ENCODE data around the gene BDKRB2. TPM values are rescaled to one million over a fixed set of nuclear protein-coding genes. Genes with fewer than 3 reads are reported as not detected.

The BDKRB2 gene
- total RNA-seq, 1 donor from 2014 or later = 3.8 TPM

GRCh38 chr14:96267916-96268315 is 63.3 kb downstream of the BDKRB2 start:
- Mint-ChIP-seq H3K4me1 (ENCODE audit: low read depth, unreplicated experiment) (peaks cover 2% of the 10 kb centered on the region), H3K9me3 (ENCODE audit: unreplicated experiment) (peaks cover 6% of the 10 kb centered on the region), H3K27me3 (ENCODE audit: unreplicated experiment) (peaks cover 10% of the 10 kb centered on the region), H3K36me3 (ENCODE audit: unreplicated experiment) (peaks cover 6% of the 10 kb centered on the region), H3K4me3 (ENCODE audit: unreplicated experiment) (no peak overlapping the region), H3K27ac (ENCODE audit: unreplicated experiment) (no peak overlapping the region)
- no peak for DNase-seq
- TF ChIP-seq CTCF (IDR thresholded peaks at IDR 0.05; ENCODE audit: partially characterized antibody, unreplicated experiment) = no peak

GRCh38 chr14:96268431-96269358 is 64.1 kb downstream of the BDKRB2 start:
- no peak overlapping the region for H3K27ac Mint-ChIP-seq (ENCODE audit: unreplicated experiment)
- no peak for DNase-seq

DNA sequence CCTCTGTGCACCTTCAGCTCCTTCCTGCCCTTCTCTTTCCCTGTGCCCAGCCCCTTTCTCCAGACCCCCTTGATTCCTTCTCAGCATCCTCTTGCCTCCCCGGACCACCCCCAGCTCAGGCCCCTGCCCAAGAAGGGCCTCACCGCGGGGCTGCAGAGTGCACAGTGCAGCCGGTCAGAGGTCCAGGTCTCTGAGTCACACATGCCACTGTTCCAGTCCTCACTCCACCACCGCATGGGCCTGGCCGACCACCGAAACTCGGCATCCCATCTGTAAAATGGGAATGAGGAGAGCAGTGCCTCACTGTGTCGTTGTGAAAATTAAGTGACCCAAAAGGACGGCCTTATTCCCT is 64.7 kb downstream of the BDKRB2 start:
- no peak for TF ChIP-seq CTCF (IDR thresholded peaks at IDR 0.05; ENCODE audit: partially characterized antibody, unreplicated experiment)
- no peak for DNase-seq

More at GRCh38 chr14:96268431-96269358, 64.1 kb downstream of the BDKRB2 start:
- H3K36me3 Mint-ChIP-seq (ENCODE audit: unreplicated experiment) = peaks cover 12% of the 10 kb centered on the region
- H3K9me3 Mint-ChIP-seq (ENCODE audit: unreplicated experiment) = peaks cover 6% of the 10 kb centered on the region
- H3K27me3 Mint-ChIP-seq (ENCODE audit: unreplicated experiment) = peaks cover 10% of the 10 kb centered on the region
- no peak for TF ChIP-seq CTCF (IDR thresholded peaks at IDR 0.05; ENCODE audit: partially characterized antibody, unreplicated experiment)
- peaks cover 2% of the 10 kb centered on the region for H3K4me1 Mint-ChIP-seq (ENCODE audit: low read depth, unreplicated experiment)
- H3K4me3 Mint-ChIP-seq (ENCODE audit: unreplicated experiment) = no peak overlapping the region

DNA sequence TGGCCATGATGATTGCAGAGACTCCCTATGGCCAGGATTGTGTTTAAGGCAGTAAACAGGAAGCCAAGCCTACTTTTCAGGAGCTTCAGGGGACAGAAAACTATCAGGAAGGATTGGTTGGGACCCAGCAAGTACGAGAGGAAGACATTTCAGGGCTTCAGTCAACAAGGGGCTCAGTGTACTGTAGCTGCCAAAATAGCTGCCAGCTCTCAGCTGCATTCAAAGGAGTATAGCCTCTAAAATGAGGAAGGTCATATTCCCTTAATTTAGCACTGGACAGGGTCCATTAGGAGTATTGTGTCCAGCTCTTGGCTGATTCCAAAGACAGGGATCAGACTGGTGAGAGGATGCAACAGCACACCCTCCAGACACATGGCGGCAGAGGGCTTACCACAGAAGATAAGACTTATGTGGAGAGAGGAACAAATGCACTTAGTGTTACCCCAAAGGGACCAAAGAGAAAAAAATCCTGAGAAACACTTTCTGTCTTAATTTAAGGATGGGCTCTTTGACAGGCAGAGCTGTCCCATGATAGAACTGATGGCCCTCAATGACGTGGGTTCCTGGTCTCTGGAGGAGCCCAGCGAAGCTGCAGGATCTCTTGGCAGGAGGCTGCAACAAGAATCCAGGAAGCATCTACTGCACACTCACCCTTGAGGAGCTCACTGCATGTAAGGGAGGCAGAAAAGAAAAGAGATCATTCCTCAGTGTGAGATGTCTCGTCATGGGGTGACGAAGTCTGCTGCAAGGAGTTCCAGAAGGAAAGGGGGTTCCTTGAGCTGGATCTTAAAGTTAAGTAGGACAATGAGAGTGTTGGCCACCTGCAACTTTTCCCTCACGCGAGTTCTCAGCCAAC is 66.2 kb downstream of the BDKRB2 start:
- peaks cover 6% of the 10 kb centered on the region for H3K27me3 Mint-ChIP-seq (ENCODE audit: unreplicated experiment)
- DNase-seq = no peak

More for the DNA sequence above, 64.7 kb downstream of the BDKRB2 start:
- H3K4me1 Mint-ChIP-seq (ENCODE audit: low read depth, unreplicated experiment) = no peaks in the 10 kb centered on the region
- no peak overlapping the region for H3K27ac Mint-ChIP-seq (ENCODE audit: unreplicated experiment)
- H3K9me3 Mint-ChIP-seq (ENCODE audit: unreplicated experiment) = peaks cover 4% of the 10 kb centered on the region
- H3K36me3 Mint-ChIP-seq (ENCODE audit: unreplicated experiment) = peaks cover 12% of the 10 kb centered on the region
- no peak overlapping the region for H3K4me3 Mint-ChIP-seq (ENCODE audit: unreplicated experiment)
- H3K27me3 Mint-ChIP-seq (ENCODE audit: unreplicated experiment) = peaks cover 10% of the 10 kb centered on the region

More for the DNA sequence above, 66.2 kb downstream of the BDKRB2 start:
- no peak for TF ChIP-seq CTCF (IDR thresholded peaks at IDR 0.05; ENCODE audit: partially characterized antibody, unreplicated experiment)
- peaks cover 12% of the 10 kb centered on the region for H3K36me3 Mint-ChIP-seq (ENCODE audit: unreplicated experiment)
- H3K4me1 Mint-ChIP-seq (ENCODE audit: low read depth, unreplicated experiment) = peaks cover 1% of the 10 kb centered on the region
- H3K27ac Mint-ChIP-seq (ENCODE audit: unreplicated experiment) = no peak overlapping the region
- peaks cover 1% of the 10 kb centered on the region for H3K9me3 Mint-ChIP-seq (ENCODE audit: unreplicated experiment)
- no peak overlapping the region for H3K4me3 Mint-ChIP-seq (ENCODE audit: unreplicated experiment)
